ENCODE measurements around the gene UBE2L6.
A peak's percentile ranks its signal among the peaks of the same experiment; 100 is the strongest.
"Not testable (repeated sequence)": the region's sequence is repeated elsewhere in the genome, so short reads cannot be mapped to it uniquely, and the experiment has no call there.

Gene UBE2L6

GRCh38 chr11:57547854-57548377, 19.6 kb downstream of the UBE2L6 start:
- DNase-seq (ENCODE audit: low spot score in 2 of 2) (peak in 1 of 2 donors; percentile 66), ATAC-seq (peak; percentile 86)
- H3K36me3 Mint-ChIP-seq = peaks cover 66% of the 10 kb centered on the region

GRCh38 chr11:57546869-57547475, 20.5 kb downstream of the UBE2L6 start:
- peak overlapping the region; percentile 92 for H3K27ac Mint-ChIP-seq
- peak; percentile 75 for ATAC-seq
- H3K36me3 Mint-ChIP-seq = peaks cover 56% of the 10 kb centered on the region
- H3K9me3 Mint-ChIP-seq = no peaks in the 10 kb centered on the region
- peaks cover 28% of the 10 kb centered on the region for H3K4me1 Mint-ChIP-seq
- no peak for DNase-seq (ENCODE audit: low spot score in 2 of 2)
- peak overlapping the region; percentile 57 for H3K4me3 Mint-ChIP-seq

More at GRCh38 chr11:57547854-57548377, 19.6 kb downstream of the UBE2L6 start:
- H3K9me3 Mint-ChIP-seq = no peaks in the 10 kb centered on the region
- peak overlapping the region; percentile 57 for H3K4me3 Mint-ChIP-seq
- peaks cover 23% of the 10 kb centered on the region for H3K4me1 Mint-ChIP-seq
- peak overlapping the region; percentile 92 for H3K27ac Mint-ChIP-seq

- Mint-ChIP-seq H3K27ac (peak overlapping the region; percentile 92), H3K36me3 (peaks cover 51% of the 10 kb centered on the region), H3K4me1 (peaks cover 28% of the 10 kb centered on the region), H3K9me3 (no peaks in the 10 kb centered on the region), H3K4me3 (no peak overlapping the region)
- ATAC-seq = no peak
- no peak for DNase-seq (ENCODE audit: low spot score in 2 of 2)
These were observed 21.0 kb downstream of the UBE2L6 start for GRCh38 chr11:57546451-57546850.

- Mint-ChIP-seq H3K27ac (no peak overlapping the region), H3K4me3 (no peak overlapping the region)
- no peak for ATAC-seq
These were observed 21.6 kb downstream of the UBE2L6 start for GRCh38 chr11:57545883-57546282.

GRCh38 chr11:57544566-57544965, 22.9 kb downstream of the UBE2L6 start:
- no peaks in the 10 kb centered on the region for H3K9me3 Mint-ChIP-seq

More at GRCh38 chr11:57545883-57546282, 21.6 kb downstream of the UBE2L6 start:
- Mint-ChIP-seq H3K4me1 (peaks cover 28% of the 10 kb centered on the region), H3K9me3 (no peaks in the 10 kb centered on the region), H3K36me3 (peaks cover 45% of the 10 kb centered on the region)
- no peak for DNase-seq (ENCODE audit: low spot score in 2 of 2)

GRCh38 chr11:57543593-57543992, 23.9 kb downstream of the UBE2L6 start:
- H3K4me3 Mint-ChIP-seq = no peak overlapping the region
- H3K36me3 Mint-ChIP-seq = peaks cover 23% of the 10 kb centered on the region
- H3K27ac Mint-ChIP-seq = no peak overlapping the region
- no peak for ATAC-seq
- peaks cover 25% of the 10 kb centered on the region for H3K4me1 Mint-ChIP-seq
- no peak for DNase-seq (ENCODE audit: low spot score in 2 of 2)
- no peaks in the 10 kb centered on the region for H3K9me3 Mint-ChIP-seq

More at GRCh38 chr11:57544566-57544965, 22.9 kb downstream of the UBE2L6 start:
- DNase-seq (ENCODE audit: low spot score in 2 of 2) = no peak
- Mint-ChIP-seq H3K4me3 (no peak overlapping the region), H3K36me3 (peaks cover 32% of the 10 kb centered on the region), H3K27ac (no peak overlapping the region), H3K4me1 (peaks cover 28% of the 10 kb centered on the region)
- no peak for ATAC-seq

- ATAC-seq = no peak
- Mint-ChIP-seq H3K4me3 (no peak overlapping the region), H3K36me3 (peaks cover 12% of the 10 kb centered on the region), H3K27ac (peak overlapping the region; percentile 84), H3K9me3 (no peaks in the 10 kb centered on the region), H3K4me1 (peaks cover 15% of the 10 kb centered on the region)
- no peak for DNase-seq (ENCODE audit: low spot score in 2 of 2)
These were observed 24.9 kb downstream of the UBE2L6 start for GRCh38 chr11:57542582-57542981.

- no peaks in the 10 kb centered on the region for H3K36me3 Mint-ChIP-seq
- no peak for DNase-seq (ENCODE audit: low spot score in 2 of 2)
- no peak for ATAC-seq
- H3K9me3 Mint-ChIP-seq = no peaks in the 10 kb centered on the region
- H3K4me3 Mint-ChIP-seq = no peak overlapping the region
- peaks cover 8% of the 10 kb centered on the region for H3K4me1 Mint-ChIP-seq
- no peak overlapping the region for H3K27ac Mint-ChIP-seq
These were observed 26.3 kb downstream of the UBE2L6 start for GRCh38 chr11:57541169-57541568.

GRCh38 chr11:57539342-57539741, 28.1 kb downstream of the UBE2L6 start:
- Mint-ChIP-seq H3K4me1 (peaks cover 8% of the 10 kb centered on the region), H3K4me3 (no peak overlapping the region), H3K9me3 (no peaks in the 10 kb centered on the region), H3K27ac (peak overlapping the region; percentile 67), H3K36me3 (no peaks in the 10 kb centered on the region)
- no peak for DNase-seq (ENCODE audit: low spot score in 2 of 2)
- no peak for ATAC-seq

GRCh38 chr11:57536947-57537619, 30.4 kb downstream of the UBE2L6 start, which contains the start of gene SMTNL1:
Gene SMTNL1 (plus strand): TSS chr11:57537595. CDS start chr11:57542643, 5,048 bp downstream.
- H3K4me3 Mint-ChIP-seq = no peak within 1 kb of the TSS
- DNase-seq (ENCODE audit: low spot score in 2 of 2) (no peak), ATAC-seq (no peak)
- H3K4me1 Mint-ChIP-seq = peaks cover under 1% of the 10 kb centered on the region
- H3K36me3 Mint-ChIP-seq = no peaks in the 10 kb centered on the region
- no peaks in the 10 kb centered on the region for H3K9me3 Mint-ChIP-seq
- H3K27ac Mint-ChIP-seq = peak within 1 kb of the TSS; percentile 68

- H3K4me3 Mint-ChIP-seq; H3K27ac Mint-ChIP-seq; ATAC-seq; H3K9me3 Mint-ChIP-seq; DNase-seq (ENCODE audit: low spot score in 2 of 2): not testable (repeated sequence)
- peaks cover 21% of the 10 kb centered on the region for H3K4me1 Mint-ChIP-seq
- peaks cover 11% of the 10 kb centered on the region for H3K36me3 Mint-ChIP-seq
These were observed 33.0 kb downstream of the UBE2L6 start for GRCh38 chr11:57534449-57534848.

- H3K4me3 Mint-ChIP-seq = peak within 1 kb of the TSS; percentile 99
- H3K9me3 Mint-ChIP-seq = no peaks in the 10 kb centered on the region
- peak within 1 kb of the TSS; percentile 96 for H3K27ac Mint-ChIP-seq
- DNase-seq (ENCODE audit: low spot score in 2 of 2) (peak; percentile 75 to 93), ATAC-seq (peak; percentile 99)
- H3K36me3 Mint-ChIP-seq = peaks cover 31% of the 10 kb centered on the region
- peaks cover 34% of the 10 kb centered on the region for H3K4me1 Mint-ChIP-seq
These were observed 36.6 kb downstream of the UBE2L6 start, which contains the start of gene TIMM10 for GRCh38 chr11:57530596-57531507. Gene TIMM10 (minus strand): TSS chr11:57530754. CDS start chr11:57530189, 565 bp downstream.

- peaks cover 31% of the 10 kb centered on the region for H3K36me3 Mint-ChIP-seq
- DNase-seq (ENCODE audit: low spot score in 2 of 2) (peak in 1 of 2 donors; percentile 66), ATAC-seq (peak; percentile 0)
- peak overlapping the region; percentile 99 for H3K4me3 Mint-ChIP-seq
- peak overlapping the region; percentile 96 for H3K27ac Mint-ChIP-seq
- peaks cover 34% of the 10 kb centered on the region for H3K4me1 Mint-ChIP-seq
- H3K9me3 Mint-ChIP-seq = no peaks in the 10 kb centered on the region
These were observed 37.3 kb downstream of the UBE2L6 start for GRCh38 chr11:57530215-57530595.

- no peak for DNase-seq (ENCODE audit: low spot score in 2 of 2)
- no peak overlapping the region for H3K27ac Mint-ChIP-seq
- no peak for ATAC-seq
- H3K4me3 Mint-ChIP-seq = peak overlapping the region; percentile 99
- H3K36me3 Mint-ChIP-seq = peaks cover 31% of the 10 kb centered on the region
- peaks cover 34% of the 10 kb centered on the region for H3K4me1 Mint-ChIP-seq
- H3K9me3 Mint-ChIP-seq = no peaks in the 10 kb centered on the region
These were observed 38.5 kb downstream of the UBE2L6 start for GRCh38 chr11:57529012-57529411.

Data from stimulated activated effector memory CD8-positive, alpha-beta T cell treated with anti-CD3 and anti-CD28 coated beads, Interleukin-12 subunit alpha, Interleukin-12 subunit beta, amount 100 ng/mL, for 72 hours (primary cell).